ENCODE data around the gene SLITRK1. TPM values are rescaled to one million over a fixed set of nuclear protein-coding genes. Genes with fewer than 3 reads are reported as not detected.

The SLITRK1 gene
- total RNA-seq, 1 experiment from 2014 or later, result not detected

- TF ChIP-seq, protein P1, sequence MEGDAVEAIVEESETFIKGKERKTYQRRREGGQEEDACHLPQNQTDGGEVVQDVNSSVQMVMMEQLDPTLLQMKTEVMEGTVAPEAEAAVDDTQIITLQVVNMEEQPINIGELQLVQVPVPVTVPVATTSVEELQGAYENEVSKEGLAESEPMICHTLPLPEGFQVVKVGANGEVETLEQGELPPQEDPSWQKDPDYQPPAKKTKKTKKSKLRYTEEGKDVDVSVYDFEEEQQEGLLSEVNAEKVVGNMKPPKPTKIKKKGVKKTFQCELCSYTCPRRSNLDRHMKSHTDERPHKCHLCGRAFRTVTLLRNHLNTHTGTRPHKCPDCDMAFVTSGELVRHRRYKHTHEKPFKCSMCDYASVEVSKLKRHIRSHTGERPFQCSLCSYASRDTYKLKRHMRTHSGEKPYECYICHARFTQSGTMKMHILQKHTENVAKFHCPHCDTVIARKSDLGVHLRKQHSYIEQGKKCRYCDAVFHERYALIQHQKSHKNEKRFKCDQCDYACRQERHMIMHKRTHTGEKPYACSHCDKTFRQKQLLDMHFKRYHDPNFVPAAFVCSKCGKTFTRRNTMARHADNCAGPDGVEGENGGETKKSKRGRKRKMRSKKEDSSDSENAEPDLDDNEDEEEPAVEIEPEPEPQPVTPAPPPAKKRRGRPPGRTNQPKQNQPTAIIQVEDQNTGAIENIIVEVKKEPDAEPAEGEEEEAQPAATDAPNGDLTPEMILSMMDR (IDR thresholded peaks at IDR 0.05; ENCODE audit: unreplicated experiment), result no peak
- H3K4me3 Mint-ChIP-seq (ENCODE audit: unreplicated experiment), result no peak overlapping the region
- no peaks in the 10 kb centered on the region for H3K4me1 Mint-ChIP-seq (ENCODE audit: insufficient read depth, unreplicated experiment)
- ChIA-PET CTCF (no interaction called here), POLR2A (no interaction called here)
- H3K27me3 Mint-ChIP-seq (ENCODE audit: insufficient read depth, unreplicated experiment), result no peaks in the 10 kb centered on the region
- H3K9me3 Mint-ChIP-seq (ENCODE audit: unreplicated experiment), result peaks cover 6% of the 10 kb centered on the region
- H3K27ac Mint-ChIP-seq (ENCODE audit: low read depth, unreplicated experiment), result no peak overlapping the region
- intact Hi-C loops (cut with micrococcal nuclease), result no loop called here
- peaks cover 5% of the 10 kb centered on the region for H3K36me3 Mint-ChIP-seq (ENCODE audit: insufficient read depth, unreplicated experiment)
- BruUV-seq (replicated peaks), result no TSS peak
- DNase-seq (ENCODE audit: unreplicated experiment), result no peak
Measured at GRCh38 chr13:83878691-83879430, 3.4 kb downstream of the SLITRK1 start.

DNA sequence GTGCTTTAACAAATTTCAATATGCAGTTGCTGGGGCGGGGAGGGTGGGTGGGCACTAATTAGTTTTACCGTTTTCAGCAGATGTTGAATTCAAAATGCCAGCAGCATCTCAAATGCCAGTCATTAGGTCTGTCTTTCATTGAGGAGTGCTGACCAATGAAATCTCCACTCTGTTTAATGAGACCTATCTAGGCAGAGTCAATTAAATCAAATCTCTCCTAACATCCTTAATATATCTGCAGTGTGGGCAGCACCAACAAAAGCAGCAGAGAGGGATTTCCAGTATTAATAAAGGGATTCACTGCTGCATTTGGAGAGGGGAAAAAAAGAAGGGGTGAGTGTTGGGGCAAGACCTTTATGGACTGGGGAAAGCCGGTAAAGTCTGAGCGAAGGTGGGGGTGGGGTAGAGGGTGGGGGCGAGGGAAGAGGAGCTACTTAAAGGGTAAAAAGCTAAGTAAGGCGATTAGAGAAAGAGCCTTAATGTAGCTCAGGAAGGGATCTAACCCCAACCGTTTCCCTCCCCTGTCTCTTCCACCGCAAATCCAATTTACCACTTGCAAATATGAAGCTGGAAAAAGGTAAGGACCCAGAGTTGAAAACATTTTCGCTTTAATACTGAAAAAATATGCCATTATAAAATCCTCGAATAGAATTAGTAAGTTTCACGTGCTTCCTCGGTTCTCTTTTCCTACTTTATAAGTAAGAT lies 4.5 kb downstream of the SLITRK1 start:
- no peaks in the 10 kb centered on the region for H3K4me1 Mint-ChIP-seq (ENCODE audit: insufficient read depth, unreplicated experiment)
- CTCF ChIA-PET, result no interaction called here
- no peaks in the 10 kb centered on the region for H3K27me3 Mint-ChIP-seq (ENCODE audit: insufficient read depth, unreplicated experiment)
- intact Hi-C loops (cut with micrococcal nuclease), result no loop called here
- no peak overlapping the region for H3K27ac Mint-ChIP-seq (ENCODE audit: low read depth, unreplicated experiment)
- no peak overlapping the region for H3K4me3 Mint-ChIP-seq (ENCODE audit: unreplicated experiment)
- no peak for DNase-seq (ENCODE audit: unreplicated experiment)
- POLR2A ChIA-PET, result no interaction called here
- peaks cover 5% of the 10 kb centered on the region for H3K36me3 Mint-ChIP-seq (ENCODE audit: insufficient read depth, unreplicated experiment)
- TF ChIP-seq, protein P1 (IDR thresholded peaks at IDR 0.05; ENCODE audit: unreplicated experiment), result no peak
- no TSS peak for BruUV-seq (replicated peaks)
- H3K9me3 Mint-ChIP-seq (ENCODE audit: unreplicated experiment), result peaks cover 6% of the 10 kb centered on the region

DNA sequence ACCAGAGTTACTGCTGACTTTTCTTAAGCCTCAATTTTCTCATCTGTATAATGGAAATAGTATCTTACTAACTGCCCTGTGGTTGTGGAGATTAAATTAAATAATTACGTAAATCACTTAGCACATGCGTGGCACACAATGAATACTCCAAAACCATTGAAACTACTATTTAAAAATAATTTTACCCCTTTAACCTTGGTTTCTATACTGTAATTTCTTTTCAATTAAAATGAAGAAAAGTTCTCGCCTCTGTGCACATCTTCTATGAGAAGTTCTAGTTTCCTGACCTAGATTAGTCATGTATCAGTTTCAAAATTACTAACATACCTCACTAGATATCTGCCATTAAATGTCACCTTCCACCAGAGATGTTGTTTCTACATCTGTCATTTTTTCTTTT lies 5.7 kb downstream of the SLITRK1 start:
- BruUV-seq (replicated peaks), result no TSS peak
- POLR2A ChIA-PET, result no interaction called here
- no peak overlapping the region for H3K4me3 Mint-ChIP-seq (ENCODE audit: unreplicated experiment)
- H3K9me3 Mint-ChIP-seq (ENCODE audit: unreplicated experiment), result peaks cover 6% of the 10 kb centered on the region
- H3K27ac Mint-ChIP-seq (ENCODE audit: low read depth, unreplicated experiment), result no peak overlapping the region
- no peak for DNase-seq (ENCODE audit: unreplicated experiment)
- TF ChIP-seq, protein P1 (IDR thresholded peaks at IDR 0.05; ENCODE audit: unreplicated experiment), result no peak
- no peaks in the 10 kb centered on the region for H3K27me3 Mint-ChIP-seq (ENCODE audit: insufficient read depth, unreplicated experiment)
- no peaks in the 10 kb centered on the region for H3K4me1 Mint-ChIP-seq (ENCODE audit: insufficient read depth, unreplicated experiment)
- intact Hi-C loops (cut with micrococcal nuclease), result no loop called here
- CTCF ChIA-PET, result no interaction called here
- peaks cover 5% of the 10 kb centered on the region for H3K36me3 Mint-ChIP-seq (ENCODE audit: insufficient read depth, unreplicated experiment)

- no peaks in the 10 kb centered on the region for H3K27me3 Mint-ChIP-seq (ENCODE audit: insufficient read depth, unreplicated experiment)
- no peaks in the 10 kb centered on the region for H3K4me1 Mint-ChIP-seq (ENCODE audit: insufficient read depth, unreplicated experiment)
- no peak overlapping the region for H3K4me3 Mint-ChIP-seq (ENCODE audit: unreplicated experiment)
- intact Hi-C loops (cut with micrococcal nuclease), result no loop called here
- no peaks in the 10 kb centered on the region for H3K9me3 Mint-ChIP-seq (ENCODE audit: unreplicated experiment)
- no peak for DNase-seq (ENCODE audit: unreplicated experiment)
- no peaks in the 10 kb centered on the region for H3K36me3 Mint-ChIP-seq (ENCODE audit: insufficient read depth, unreplicated experiment)
- TF ChIP-seq, protein P1 (IDR thresholded peaks at IDR 0.05; ENCODE audit: unreplicated experiment), result no peak
- H3K27ac Mint-ChIP-seq (ENCODE audit: low read depth, unreplicated experiment), result no peak overlapping the region
- ChIA-PET POLR2A (no interaction called here), CTCF (interaction anchor here (0.9 kb wide), 1 partner anchor 29 kb away, joined by 3 read pairs; no protein-coding TSS in a partner anchor)
- BruUV-seq (replicated peaks), result no TSS peak
Measured at GRCh38 chr13:83867708-83868107, 14.6 kb downstream of the SLITRK1 start.

All from MCF 10A (cell line).